Uterus (tissue), 2 donors: ENCODE results near the gene RAE1.

Experiments used
- CTCF ChIP-seq, 4 experiments: fragments of 200-600 bp in 2 of 4; fragments of 450-650 bp in 2 of 4; sonication (generic) in 2 of 4; IDR thresholded peaks; one replicate each; pipeline ENCODE4 v1.5.1; 2016 to 2019; ENCODE audit warnings: antibody characterized with exemption in 4 of 4, mild to moderate bottlenecking in 2 of 4, moderate library complexity in 1 of 4
- POLR2A ChIP-seq, 2 donors: fragments of 450-650 bp; IDR thresholded peaks; one replicate each; pipeline ENCODE4 v1.6.1; 2016; ENCODE audit warnings: antibody characterized with exemption in 2 of 2, mild to moderate bottlenecking in 1 of 2, moderate library complexity in 1 of 2

- TF ChIP-seq CTCF (IDR thresholded peaks at IDR 0.05) (no peak), POLR2A (IDR thresholded peaks at IDR 0.05) (no peak)
Observed at GRCh38 chr20:57332105-57333089, 18.7 kb upstream of the RAE1 start.
